PC-3 (cell line): ENCODE data around the gene KRT2.

Experiments
- CTCF ChIP-seq: fragments of 300-600 bp; sonication (generic); conservative IDR thresholded peaks from 2 replicates; pipeline ENCODE4 v1.5.1; 2017; ENCODE audit warnings: antibody characterized with exemption, low read depth, mild to moderate bottlenecking, low read length
- EZH2 ChIP-seq: fragments of 300-600 bp; sonication (generic); IDR thresholded peaks from one replicate; pipeline ENCODE4 v1.6.1; 2017; ENCODE audit warnings: antibody characterized with exemption, mild to moderate bottlenecking, low read length; ENCODE audit not compliant: unreplicated experiment

- TF ChIP-seq CTCF (no peak), EZH2 (no peak)
Measured at GRCh38 chr12:52662918-52663229, 10.9 kb upstream of the KRT2 start.
